Spleen (tissue), 11 donors: Measurements from ENCODE around the gene CDH13. TPM values are rescaled to one million over a fixed set of nuclear protein-coding genes. Genes with fewer than 3 reads are reported as not detected.

Experiments used
- DNase-seq: peaks from one replicate; pipeline ENCODE4 v3.0.0-alpha.2; 2020
- H3K27ac ChIP-seq, 8 donors: fragments of 200-600 bp; sonication (generic) in 7 of 8; 1 replicate in 4 of 8; 2 replicates in 4 of 8; pipeline versions ENCODE4 v1.5.0 to v1.8.0; 2016 to 2021; ENCODE audit warnings: inconsistent platforms in 4 of 8, mild to moderate bottlenecking in 4 of 8, moderate library complexity in 1 of 8
- H3K27me3 ChIP-seq, 7 donors: fragments of 200-600 bp; sonication (generic) in 6 of 7; replicated peaks in 1 of 7; 1 replicate in 4 of 7; 2 replicates in 3 of 7; pipeline versions ENCODE4 v1.5.0 to v1.8.0; 2016 to 2021; ENCODE audit warnings: inconsistent platforms in 3 of 7, mild to moderate bottlenecking in 1 of 7
- H3K36me3 ChIP-seq, 6 donors: fragments of 200-600 bp; sonication (generic) in 5 of 6; 1 replicate in 4 of 6; 2 replicates in 2 of 6; pipeline versions ENCODE4 v1.5.0 to v1.8.0; 2016 to 2021; ENCODE audit warnings: inconsistent platforms in 2 of 6
- H3K4me1 ChIP-seq, 6 donors: fragments of 200-600 bp; sonication (generic) in 5 of 6; 1 replicate in 3 of 6; 2 replicates in 3 of 6; pipeline versions ENCODE4 v1.5.0 to v1.8.0; 2016 to 2021; ENCODE audit warnings: inconsistent platforms in 3 of 6
- H3K4me3 ChIP-seq, 8 donors: fragments of 200-600 bp; sonication (generic) in 7 of 8; 1 replicate in 4 of 8; 2 replicates in 4 of 8; pipeline versions ENCODE4 v1.5.0 to v1.8.0; 2016 to 2021; ENCODE audit warnings: inconsistent platforms in 4 of 8, mild to moderate bottlenecking in 4 of 8, moderate library complexity in 2 of 8
- H3K9me3 ChIP-seq, 8 donors: fragments of 200-600 bp; sonication (generic) in 7 of 8; 1 replicate in 4 of 8; 2 replicates in 4 of 8; pipeline versions ENCODE4 v1.5.0 to v1.8.0; 2016 to 2021; ENCODE audit warnings: inconsistent platforms in 4 of 8
- POLR2A ChIP-seq, 3 donors: fragments of 450-650 bp; IDR thresholded peaks; one replicate each; pipeline ENCODE4 v1.5.1; 2017; ENCODE audit warnings: antibody characterized with exemption in 3 of 3, mild to moderate bottlenecking in 1 of 3
- POLR2AphosphoS5 ChIP-seq, 3 donors: sonication (generic); formaldehyde crosslinking; IDR thresholded peaks; one replicate each; pipeline ENCODE4 v1.5.1; 2017; ENCODE audit warnings: antibody characterized with exemption in 3 of 3
- WGBS, 5 donors: extraction: QIAGEN DNeasy Blood & Tissue Kit in 3 of 5; methylation state at CpG; one replicate each; pipeline versions ENCODE4 v1.1.5 to v1.1.7; 2013 to 2018; 5-methylcytosine and 5-hydroxymethylcytosine counted together
- intact Hi-C: fragments of 100-400 bp; cut with DNase I; formaldehyde crosslinking; loops from one replicate; pipeline ENCODE4 v1.15.0; 2023; ENCODE audit warnings: low total_unique reads
- polyA plus RNA-seq, 3 donors: library from polyadenylated mRNA; stranded (reverse); fragments of 200-250 nt; gene quantifications; one replicate each; pipeline ENCODE4 v1.2.1, GENCODE V29; 2013
- total RNA-seq, 7 donors: library from RNA; depleted of rRNA in 3 of 7; stranded (reverse); fragments of >200 nt in 3 of 7; fragmentation: NEBNext Ultra II Directional in 4 of 7; extraction: Animal tissue kit (Norgen Biotek cat#: 25700) in 4 of 7; gene quantifications; one replicate each; pipeline versions ENCODE4 v1.1.0 to v1.2.1, GENCODE V29; 2016 to 2021
- TF ChIP-seq, protein P1 (sequence below), 11 experiments: fragments of 200-600 bp in 7 of 11; fragments of 450-650 bp in 4 of 11; sonication (generic) in 4 of 11; IDR thresholded peaks in 8 of 11; conservative IDR thresholded peaks in 3 of 11; 1 replicate in 7 of 11; 2 replicates in 4 of 11; pipeline versions ENCODE4 v1.4.0 to v1.8.0; 2016 to 2021; ENCODE audit warnings: antibody characterized with exemption in 11 of 11, inconsistent platforms in 4 of 11, mild to moderate bottlenecking in 1 of 11
- donor health status: healthy with polysubstance abuse.
- donor health status: DM: no; HTN: no; CAD: no; lungs with moderate emphysema.
- donor health status: DM: no; HTN: no; CAD: no.
- donor health status: Bipolar disorder and iron deficiency.
- donor health status: healthy.
- donor health status: DM: no; HTN: no; CAD: no.
- donor health status: DM: yes; HTN: yes; CAD: no.

The CDH13 gene
- total and polyA plus RNA-seq, 10 donors: 0.13 to 4.6 (median 1.1) TPM

DNA sequence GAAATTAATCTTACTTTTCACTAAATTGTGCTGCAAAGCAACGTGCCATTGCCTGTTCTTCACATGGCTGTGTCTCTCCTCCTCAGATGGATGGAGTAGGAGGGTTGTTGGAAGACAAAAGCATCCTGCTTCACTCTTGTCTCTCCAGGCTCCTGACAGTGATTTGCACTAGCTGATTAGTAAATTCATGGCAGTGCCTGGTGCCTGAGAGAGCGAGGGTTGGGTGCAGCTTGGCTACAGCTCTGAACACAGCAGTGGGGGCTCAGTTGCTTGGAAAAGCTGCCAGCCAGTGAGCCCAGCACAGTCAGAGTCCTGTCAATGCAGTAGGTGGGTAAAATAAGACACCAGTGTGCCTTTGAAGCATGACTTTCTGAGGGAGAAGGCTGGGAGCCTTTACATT, 37.4 kb downstream of the CDH13 start:
- Histone ChIP-seq H3K4me1 (peaks cover 0 to 3% (median 1%) of the 10 kb centered on the region in 6 donors), H3K27me3 (peaks cover 0 to 24% (median 0%) of the 10 kb centered on the region in 7 donors), H3K27ac (no peak overlapping the region), H3K36me3 (no peaks in the 10 kb centered on the region), H3K4me3 (no peak overlapping the region), H3K9me3 (no peaks in the 10 kb centered on the region)
- 68 to 86% (median 83%) methylated on average over 2 of the region's 2 CpGs for WGBS, 5 donors
- DNase-seq: no peak
- intact Hi-C loops: no loop called here
- TF ChIP-seq, protein P1, sequence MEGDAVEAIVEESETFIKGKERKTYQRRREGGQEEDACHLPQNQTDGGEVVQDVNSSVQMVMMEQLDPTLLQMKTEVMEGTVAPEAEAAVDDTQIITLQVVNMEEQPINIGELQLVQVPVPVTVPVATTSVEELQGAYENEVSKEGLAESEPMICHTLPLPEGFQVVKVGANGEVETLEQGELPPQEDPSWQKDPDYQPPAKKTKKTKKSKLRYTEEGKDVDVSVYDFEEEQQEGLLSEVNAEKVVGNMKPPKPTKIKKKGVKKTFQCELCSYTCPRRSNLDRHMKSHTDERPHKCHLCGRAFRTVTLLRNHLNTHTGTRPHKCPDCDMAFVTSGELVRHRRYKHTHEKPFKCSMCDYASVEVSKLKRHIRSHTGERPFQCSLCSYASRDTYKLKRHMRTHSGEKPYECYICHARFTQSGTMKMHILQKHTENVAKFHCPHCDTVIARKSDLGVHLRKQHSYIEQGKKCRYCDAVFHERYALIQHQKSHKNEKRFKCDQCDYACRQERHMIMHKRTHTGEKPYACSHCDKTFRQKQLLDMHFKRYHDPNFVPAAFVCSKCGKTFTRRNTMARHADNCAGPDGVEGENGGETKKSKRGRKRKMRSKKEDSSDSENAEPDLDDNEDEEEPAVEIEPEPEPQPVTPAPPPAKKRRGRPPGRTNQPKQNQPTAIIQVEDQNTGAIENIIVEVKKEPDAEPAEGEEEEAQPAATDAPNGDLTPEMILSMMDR (IDR thresholded peaks at IDR 0.05 in 8 of 11, conservative IDR thresholded peaks at IDR 0.05 in 3 of 11): no peak
- TF ChIP-seq POLR2A (IDR thresholded peaks at IDR 0.05): no peak
- no peak for TF ChIP-seq POLR2AphosphoS5 (IDR thresholded peaks at IDR 0.05)

DNA sequence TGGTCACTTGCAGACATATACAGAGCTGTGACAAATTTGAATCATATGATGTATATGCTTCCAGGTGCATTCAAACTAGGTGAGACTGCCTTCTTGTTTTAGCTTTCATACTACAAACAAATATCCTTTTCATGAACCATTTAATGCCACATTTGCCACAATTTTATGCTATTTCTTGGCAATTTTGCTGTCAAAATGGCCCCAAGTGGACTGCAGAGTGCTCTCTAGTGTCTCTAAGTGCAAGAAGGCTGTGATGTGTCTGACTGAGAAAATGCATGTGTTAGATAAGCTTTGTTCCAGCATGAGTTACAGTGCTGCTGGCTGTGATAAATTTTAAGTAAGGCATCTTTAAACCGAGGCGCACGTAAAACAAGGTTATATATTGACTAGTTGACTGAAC, 38.3 kb downstream of the CDH13 start:
- TF ChIP-seq, protein P1 (IDR thresholded peaks at IDR 0.05 in 8 of 11, conservative IDR thresholded peaks at IDR 0.05 in 3 of 11): no peak
- no peak for TF ChIP-seq POLR2AphosphoS5 (IDR thresholded peaks at IDR 0.05)
- TF ChIP-seq POLR2A (IDR thresholded peaks at IDR 0.05): no peak

GRCh38 chr16:82667437-82667836, 40.7 kb downstream of the CDH13 start:
- Histone ChIP-seq H3K27me3 (peaks cover 0 to 6% (median 0%) of the 10 kb centered on the region in 7 donors), H3K36me3 (no peaks in the 10 kb centered on the region), H3K27ac (no peak overlapping the region), H3K4me3 (no peak overlapping the region), H3K9me3 (no peaks in the 10 kb centered on the region), H3K4me1 (no peaks in the 10 kb centered on the region)
- TF ChIP-seq, protein P1 (IDR thresholded peaks at IDR 0.05 in 8 of 11, conservative IDR thresholded peaks at IDR 0.05 in 3 of 11): no peak
- no peak for TF ChIP-seq POLR2AphosphoS5 (IDR thresholded peaks at IDR 0.05)
- no peak for TF ChIP-seq POLR2A (IDR thresholded peaks at IDR 0.05)
- WGBS, 5 donors: 74 to 87% (median 77%) methylated on average over 11 to 12 of the region's 12 CpGs
- DNase-seq: no peak
- intact Hi-C loops: no loop called here

More for the DNA sequence above, 38.3 kb downstream of the CDH13 start:
- peaks cover 0 to 3% (median 0%) of the 10 kb centered on the region in 6 donors for H3K4me1 ChIP-seq
- no peaks in the 10 kb centered on the region for H3K9me3 ChIP-seq
- peaks cover 0 to 18% (median 0%) of the 10 kb centered on the region in 7 donors for H3K27me3 ChIP-seq
- intact Hi-C loops: no loop called here
- H3K36me3 ChIP-seq: no peaks in the 10 kb centered on the region
- H3K4me3 ChIP-seq: no peak overlapping the region
- H3K27ac ChIP-seq: no peak overlapping the region
- no peak for DNase-seq
- WGBS, 5 donors: 94 to 98% (median 96%) methylated on average over 3 of the region's 3 CpGs

DNA sequence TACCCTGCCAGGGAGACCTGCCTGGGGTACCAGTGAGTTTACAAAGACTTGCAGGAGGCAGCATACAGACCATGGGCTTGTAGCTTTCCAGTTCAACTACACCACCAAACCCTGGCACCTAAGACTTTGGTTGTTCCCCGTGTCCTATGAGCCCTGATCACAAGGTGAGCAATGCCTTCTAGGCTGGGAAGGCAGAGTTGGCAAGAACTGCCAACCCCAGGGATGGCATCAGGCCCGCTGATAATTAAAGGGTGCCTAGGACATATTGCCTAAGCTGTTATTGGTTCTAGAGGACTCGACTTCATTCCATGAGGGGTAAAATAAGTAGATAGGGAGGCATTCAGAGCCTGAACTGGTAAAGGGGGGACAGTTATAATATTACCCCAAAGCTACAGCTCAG, 41.3 kb downstream of the CDH13 start:
- TF ChIP-seq, protein P1 (IDR thresholded peaks at IDR 0.05 in 8 of 11, conservative IDR thresholded peaks at IDR 0.05 in 3 of 11): no peak
- TF ChIP-seq POLR2A (IDR thresholded peaks at IDR 0.05) (no peak), POLR2AphosphoS5 (IDR thresholded peaks at IDR 0.05) (no peak)
- DNase-seq: no peak
- no peaks in the 10 kb centered on the region for H3K9me3 ChIP-seq
- H3K4me3 ChIP-seq: no peak overlapping the region
- intact Hi-C loops: no loop called here
- no peak overlapping the region for H3K27ac ChIP-seq
- H3K27me3 ChIP-seq: peaks cover 0 to 6% (median 0%) of the 10 kb centered on the region in 7 donors
- 78 to 91% (median 87%) methylated on average over 3 of the region's 3 CpGs for WGBS, 5 donors
- no peaks in the 10 kb centered on the region for H3K36me3 ChIP-seq
- H3K4me1 ChIP-seq: no peaks in the 10 kb centered on the region
